Panc1 (cell line): Measurements from ENCODE around the gene HES5.

ENCODE experiments used
- CTCF ChIP-seq: fragments of 450-650 bp; IDR thresholded peaks from 2 replicates; pipeline ENCODE4 v1.5.1; 2017; ENCODE audit warnings: mild to moderate bottlenecking
- POLR2AphosphoS5 ChIP-seq: IDR thresholded peaks from 2 replicates; pipeline ENCODE4 v1.6.1; 2012; ENCODE audit warnings: mild to moderate bottlenecking, low read depth, low read length, moderate library complexity

- TF ChIP-seq CTCF (no peak), POLR2AphosphoS5 (no peak)
Observed at GRCh38 chr1:2498648-2499047, 31.4 kb downstream of the HES5 start.
